ENCODE data around the gene PTS. TPM values are rescaled to one million over a fixed set of nuclear protein-coding genes. Genes with fewer than 3 reads are reported as not detected.

PTS gene
- total RNA-seq, 3 donors from 2014 or later, result 27.4 to 29.5 (median 27.7) TPM

DNA sequence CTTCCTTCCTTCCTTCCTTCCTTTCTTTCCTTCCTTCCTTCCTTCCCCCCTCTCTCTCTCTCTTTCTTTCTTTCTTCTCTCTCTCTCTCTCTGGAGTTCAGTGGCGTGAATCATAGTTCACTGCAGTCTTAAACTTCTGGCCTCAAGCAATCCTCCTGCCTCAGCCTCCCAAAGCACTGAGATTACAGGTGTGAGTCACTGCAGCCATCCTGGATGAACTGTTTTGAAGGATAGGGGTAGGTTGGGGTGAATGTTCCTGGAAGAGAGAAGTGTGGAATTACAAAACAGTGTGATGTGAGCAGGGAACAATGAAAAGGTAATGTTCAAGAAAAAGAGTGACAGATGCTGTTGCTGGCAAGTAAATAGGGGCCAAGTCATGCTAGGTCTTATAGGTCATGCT lies 46.8 kb downstream of the PTS start:
- Histone ChIP-seq H3K4me3 (no peak overlapping the region), H3K9me3 (no peaks in the 10 kb centered on the region), H3K36me3 (ENCODE audit: low read depth) (no peaks in the 10 kb centered on the region), H3K4me1 (ENCODE audit: low read depth) (no peaks in the 10 kb centered on the region)
- TF ChIP-seq, protein P1, sequence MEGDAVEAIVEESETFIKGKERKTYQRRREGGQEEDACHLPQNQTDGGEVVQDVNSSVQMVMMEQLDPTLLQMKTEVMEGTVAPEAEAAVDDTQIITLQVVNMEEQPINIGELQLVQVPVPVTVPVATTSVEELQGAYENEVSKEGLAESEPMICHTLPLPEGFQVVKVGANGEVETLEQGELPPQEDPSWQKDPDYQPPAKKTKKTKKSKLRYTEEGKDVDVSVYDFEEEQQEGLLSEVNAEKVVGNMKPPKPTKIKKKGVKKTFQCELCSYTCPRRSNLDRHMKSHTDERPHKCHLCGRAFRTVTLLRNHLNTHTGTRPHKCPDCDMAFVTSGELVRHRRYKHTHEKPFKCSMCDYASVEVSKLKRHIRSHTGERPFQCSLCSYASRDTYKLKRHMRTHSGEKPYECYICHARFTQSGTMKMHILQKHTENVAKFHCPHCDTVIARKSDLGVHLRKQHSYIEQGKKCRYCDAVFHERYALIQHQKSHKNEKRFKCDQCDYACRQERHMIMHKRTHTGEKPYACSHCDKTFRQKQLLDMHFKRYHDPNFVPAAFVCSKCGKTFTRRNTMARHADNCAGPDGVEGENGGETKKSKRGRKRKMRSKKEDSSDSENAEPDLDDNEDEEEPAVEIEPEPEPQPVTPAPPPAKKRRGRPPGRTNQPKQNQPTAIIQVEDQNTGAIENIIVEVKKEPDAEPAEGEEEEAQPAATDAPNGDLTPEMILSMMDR (IDR thresholded peaks at IDR 0.05), result no peak
- DNase-seq (no peak), ATAC-seq (no peak)
- intact Hi-C loops (cut with DNase I, micrococcal nuclease), result no loop called here

DNA sequence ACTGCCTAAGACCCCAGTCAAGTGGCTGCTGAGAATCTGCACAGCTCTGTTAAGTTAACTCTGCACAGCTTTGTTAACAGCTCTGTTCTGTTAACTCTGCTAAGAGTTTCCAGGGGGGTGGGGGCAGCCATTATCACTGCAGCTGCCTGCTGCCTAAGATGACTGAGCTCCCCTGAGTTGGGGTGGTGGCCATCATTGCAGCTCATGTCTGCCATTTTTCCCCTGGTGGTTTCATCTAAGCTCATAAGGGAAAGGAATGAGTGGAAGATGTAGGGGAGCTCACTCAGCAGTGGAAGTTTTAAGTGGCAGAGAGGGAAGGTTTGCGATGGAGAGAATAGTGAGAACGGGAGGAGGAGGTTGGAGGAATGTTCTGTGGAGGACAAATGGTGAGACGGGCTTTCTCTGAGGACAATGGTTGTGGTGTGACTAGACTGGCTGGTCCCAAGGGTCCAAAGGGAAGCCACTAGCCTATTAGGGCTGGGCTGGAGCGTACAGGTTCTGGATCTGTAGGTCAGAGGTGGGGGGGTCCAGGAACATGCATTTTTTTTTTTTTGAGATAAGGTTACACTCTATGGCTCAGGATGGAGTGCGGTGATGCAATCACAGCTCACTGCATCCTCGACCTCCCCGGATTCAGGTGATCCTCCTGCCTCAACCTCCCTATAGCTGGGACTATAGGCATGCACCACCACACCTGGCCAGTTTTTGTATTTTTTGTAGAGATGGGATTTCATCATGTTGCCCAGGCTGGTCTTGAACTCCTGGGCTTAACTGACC lies 48.0 kb downstream of the PTS start:
- Histone ChIP-seq H3K9me3 (no peaks in the 10 kb centered on the region), H3K4me3 (no peak overlapping the region), H3K36me3 (ENCODE audit: low read depth) (no peaks in the 10 kb centered on the region), H3K4me1 (ENCODE audit: low read depth) (no peaks in the 10 kb centered on the region)
- ATAC-seq (no peak), DNase-seq (no peak)
- intact Hi-C loops (cut with DNase I, micrococcal nuclease), result no loop called here
- TF ChIP-seq, protein P1 (IDR thresholded peaks at IDR 0.05), result no peak

DNA sequence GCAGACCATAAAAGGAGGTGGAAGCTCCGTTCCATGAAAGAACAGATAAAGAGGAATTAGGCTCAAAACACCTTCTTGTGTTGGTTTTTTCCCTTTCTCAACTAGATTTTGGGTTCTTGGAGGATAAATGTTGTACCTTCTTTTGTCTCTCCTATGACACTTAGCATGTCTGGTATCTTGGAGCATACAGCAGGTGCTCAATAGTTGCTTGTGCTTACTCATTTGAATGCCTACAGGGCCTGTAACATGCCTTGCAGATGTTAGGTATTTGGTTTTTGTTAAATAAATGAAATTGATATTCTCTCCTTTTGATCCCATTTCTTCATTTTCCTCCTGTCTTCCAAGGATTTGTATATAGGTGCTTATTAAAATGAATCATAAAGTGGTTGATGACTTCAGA lies 50.8 kb downstream of the PTS start:
- no peak for DNase-seq
- no peak overlapping the region for H3K4me3 ChIP-seq
- H3K9me3 ChIP-seq, result no peaks in the 10 kb centered on the region
- no peak for ATAC-seq
- H3K36me3 ChIP-seq (ENCODE audit: low read depth), result no peaks in the 10 kb centered on the region
- H3K4me1 ChIP-seq (ENCODE audit: low read depth), result peaks cover 6% of the 10 kb centered on the region
- TF ChIP-seq, protein P1 (IDR thresholded peaks at IDR 0.05), result no peak
- intact Hi-C loops (cut with DNase I, micrococcal nuclease), result no loop called here

DNA sequence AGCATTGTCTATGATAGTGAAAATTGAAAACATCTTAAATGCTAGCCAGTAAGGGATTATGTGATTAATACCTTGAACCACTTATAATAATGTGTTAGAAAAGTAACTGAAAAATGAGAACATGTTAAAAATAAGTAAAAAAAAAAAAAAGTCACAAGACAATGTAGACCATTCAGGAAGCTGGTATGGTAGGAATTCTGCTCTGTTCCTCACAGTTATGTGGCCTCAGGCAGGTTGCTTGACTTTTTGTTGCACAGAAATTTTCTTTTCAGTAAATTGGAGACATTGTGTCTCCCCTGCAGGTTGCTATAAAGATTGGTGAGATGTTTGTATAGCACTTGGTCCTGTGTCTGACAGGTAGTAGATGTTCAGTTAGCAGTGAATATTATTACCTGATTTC lies 51.7 kb downstream of the PTS start:
- Histone ChIP-seq H3K9me3 (no peaks in the 10 kb centered on the region), H3K36me3 (ENCODE audit: low read depth) (no peaks in the 10 kb centered on the region), H3K4me3 (no peak overlapping the region), H3K4me1 (ENCODE audit: low read depth) (peaks cover 6% of the 10 kb centered on the region)
- TF ChIP-seq, protein P1 (IDR thresholded peaks at IDR 0.05), result no peak
- no peak for ATAC-seq
- intact Hi-C loops (cut with DNase I, micrococcal nuclease), result no loop called here
- DNase-seq, result no peak

DNA sequence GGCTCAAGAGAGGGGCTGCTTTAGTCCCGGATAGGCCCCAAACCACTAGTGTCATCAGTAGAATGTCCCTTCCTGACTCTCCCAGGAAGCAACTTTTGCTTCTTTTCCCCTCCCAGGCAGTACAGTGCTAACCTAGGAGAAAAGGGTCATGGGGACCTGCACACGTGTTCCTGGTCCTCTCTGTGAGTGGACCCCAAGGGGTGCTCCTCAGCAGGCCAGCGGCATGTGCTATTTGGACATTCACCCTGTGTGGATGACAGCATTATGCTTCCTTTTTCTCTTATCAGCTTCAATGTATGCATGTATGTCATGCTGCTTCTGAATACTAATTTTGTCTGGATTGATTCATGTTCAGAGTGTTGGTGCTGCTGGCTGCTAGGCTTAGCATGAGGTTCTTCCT lies 52.6 kb downstream of the PTS start:
- no peaks in the 10 kb centered on the region for H3K9me3 ChIP-seq
- H3K36me3 ChIP-seq (ENCODE audit: low read depth), result no peaks in the 10 kb centered on the region
- H3K4me3 ChIP-seq, result no peak overlapping the region
- DNase-seq (no peak), ATAC-seq (no peak)
- intact Hi-C loops (cut with DNase I, micrococcal nuclease), result no loop called here
- peaks cover 6% of the 10 kb centered on the region for H3K4me1 ChIP-seq (ENCODE audit: low read depth)
- TF ChIP-seq, protein P1 (IDR thresholded peaks at IDR 0.05), result no peak

Data from mucosa of descending colon (tissue), 3 donors.